HEK293 (cell line): ENCODE measurements around the gene JOSD2.
A peak's percentile ranks its signal among the peaks of the same experiment; 100 is the strongest.

Source experiments
- CTCF ChIA-PET: fragments of 350-600 bp; formaldehyde crosslinking; extraction: SDS; loops from one replicate; lab custom pipeline; 2021; ENCODE audit warnings: antibody characterized with exemption; lab: Yijun Ruan, JAX
- POLR2A ChIA-PET: fragments of 300-600 bp; formaldehyde crosslinking; extraction: SDS; loops from one replicate; lab custom pipeline; 2020; ENCODE audit warnings: antibody characterized with exemption, inconsistent platforms; lab: Yijun Ruan, JAX
- H3K27ac ChIP-seq: fragments of 200-500 bp; sonication (Bioruptor generic); 2 replicates; pipeline ENCODE4 v1.5.1; 2014; ENCODE audit warnings: low read depth, low read length, control low read depth, inconsistent platforms; ENCODE audit errors: extremely low read depth
- H3K36me3 ChIP-seq, 2 experiments: fragments of 200-500 bp in 1 of 2; sonication (Bioruptor generic) in 1 of 2; 1 replicate in 1 of 2; 2 replicates in 1 of 2; pipeline ENCODE4 v1.5.1; 2014 to 2017; ENCODE audit warnings: inconsistent platforms in 2 of 2, low read length in 2 of 2; ENCODE audit not compliant: control insufficient read depth in 2 of 2, insufficient read depth in 1 of 2
- H3K4me1 ChIP-seq: fragments of 200-500 bp; sonication (Bioruptor generic); 2 replicates; pipeline ENCODE4 v1.5.1; 2014; ENCODE audit warnings: mild to moderate bottlenecking, low read length, inconsistent platforms; ENCODE audit not compliant: control insufficient read depth, insufficient read depth
- H3K4me3 ChIP-seq: 2 replicates; pipeline ENCODE4 v1.5.1; 2011; ENCODE audit warnings: low read depth, mild to moderate bottlenecking, control low read depth, low read length, moderate library complexity
- H3K9me3 ChIP-seq: fragments of 200-500 bp; sonication (Bioruptor generic); 2 replicates; pipeline ENCODE4 v1.5.1; 2014; ENCODE audit warnings: low read depth, low read length, inconsistent platforms; ENCODE audit not compliant: control insufficient read depth, insufficient read depth
- EGR2 ChIP-seq: fragments of 450-650 bp; formaldehyde crosslinking; IDR thresholded peaks from 2 replicates; pipeline ENCODE4 v1.5.1; 2016; ENCODE audit warnings: low read depth, missing biosample characterization, missing genetic modification characterization
- SCRT2 ChIP-seq: fragments of 450-650 bp; formaldehyde crosslinking; IDR thresholded peaks from 2 replicates; pipeline ENCODE4 v1.5.1; 2016; ENCODE audit warnings: missing biosample characterization, missing genetic modification characterization
- YY1 ChIP-seq: fragments of 450-650 bp; formaldehyde crosslinking; IDR thresholded peaks from 2 replicates; pipeline ENCODE4 v1.5.1; 2018; ENCODE audit warnings: missing biosample characterization, missing genetic modification characterization
- ZFHX2 ChIP-seq: fragments of 450-650 bp; formaldehyde crosslinking; conservative IDR thresholded peaks from 2 replicates; pipeline ENCODE4 v1.5.1; 2016; ENCODE audit warnings: missing biosample characterization, missing genetic modification characterization
- ZNF175 ChIP-seq: fragments of 450-650 bp; formaldehyde crosslinking; IDR thresholded peaks from 2 replicates; pipeline ENCODE4 v1.5.1; 2016; ENCODE audit warnings: missing biosample characterization, missing genetic modification characterization
- ZNF510 ChIP-seq: fragments of 450-650 bp; formaldehyde crosslinking; IDR thresholded peaks from 2 replicates; pipeline ENCODE4 v1.5.1; 2018; ENCODE audit warnings: mild to moderate bottlenecking, missing genetic modification characterization, missing biosample characterization; ENCODE audit not compliant: insufficient replicate concordance
- ZNF544 ChIP-seq: fragments of 450-650 bp; formaldehyde crosslinking; IDR thresholded peaks from 2 replicates; pipeline ENCODE4 v1.5.0; 2017; ENCODE audit warnings: missing biosample characterization, missing genetic modification characterization
- ZNF560 ChIP-seq: fragments of 450-650 bp; formaldehyde crosslinking; IDR thresholded peaks from 2 replicates; pipeline ENCODE4 v1.5.1; 2017; ENCODE audit warnings: missing biosample characterization, missing genetic modification characterization, borderline replicate concordance
- TF ChIP-seq, protein P1 (sequence below): fragments of 450-650 bp; formaldehyde crosslinking; IDR thresholded peaks from 2 replicates; pipeline ENCODE4 v1.5.1; 2016; ENCODE audit warnings: missing biosample characterization, missing genetic modification characterization
- TF ChIP-seq, protein P2 (sequence below): fragments of 450-650 bp; formaldehyde crosslinking; IDR thresholded peaks from 2 replicates; pipeline ENCODE4 v1.5.1; 2016; ENCODE audit warnings: missing biosample characterization, missing genetic modification characterization
- TF ChIP-seq, protein P3 (sequence below): fragments of 450-650 bp; formaldehyde crosslinking; IDR thresholded peaks from 2 replicates; pipeline ENCODE4 v1.5.1; 2016; ENCODE audit warnings: missing biosample characterization, missing genetic modification characterization

The JOSD2 gene

DNA sequence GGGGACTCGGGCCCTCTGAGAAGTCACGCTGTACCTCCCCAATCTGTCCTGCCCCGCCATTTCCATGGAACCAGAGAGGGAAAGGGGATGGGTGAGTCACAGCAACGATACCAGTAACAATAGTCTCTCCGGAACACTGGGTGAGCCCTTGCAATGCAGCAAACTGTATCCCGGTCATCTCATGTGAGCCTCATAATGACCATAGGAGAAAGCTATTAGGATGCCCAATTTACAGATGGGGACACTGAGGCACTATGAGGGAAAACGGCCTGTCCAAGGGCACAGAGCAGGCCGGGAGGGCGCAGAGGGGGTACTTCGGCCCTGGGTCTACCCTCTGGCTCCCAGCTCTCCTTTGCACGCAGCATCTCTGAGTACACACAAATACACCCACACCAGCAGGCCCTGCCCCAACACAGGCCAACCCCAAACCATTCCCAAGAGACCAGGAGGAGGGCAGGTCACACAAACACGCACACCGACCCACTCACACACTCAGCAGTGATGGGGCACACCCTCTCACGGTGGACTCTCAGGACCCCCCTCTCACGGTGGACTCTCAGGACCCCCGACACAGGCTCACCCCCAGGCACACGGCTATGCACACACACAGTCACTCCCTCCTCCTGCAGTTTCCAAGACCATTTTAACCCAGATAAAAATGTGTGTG, 39.1 kb upstream of the JOSD2 start:
- H3K36me3 ChIP-seq: no peaks in the 10 kb centered on the region
- ChIA-PET CTCF (interaction anchor here (1.0 to 1.4 kb wide), 2 partner anchors 12 to 232 kb away, joined by 6 to 11 read pairs; no protein-coding TSS in a partner anchor), POLR2A (no interaction called here)

DNA sequence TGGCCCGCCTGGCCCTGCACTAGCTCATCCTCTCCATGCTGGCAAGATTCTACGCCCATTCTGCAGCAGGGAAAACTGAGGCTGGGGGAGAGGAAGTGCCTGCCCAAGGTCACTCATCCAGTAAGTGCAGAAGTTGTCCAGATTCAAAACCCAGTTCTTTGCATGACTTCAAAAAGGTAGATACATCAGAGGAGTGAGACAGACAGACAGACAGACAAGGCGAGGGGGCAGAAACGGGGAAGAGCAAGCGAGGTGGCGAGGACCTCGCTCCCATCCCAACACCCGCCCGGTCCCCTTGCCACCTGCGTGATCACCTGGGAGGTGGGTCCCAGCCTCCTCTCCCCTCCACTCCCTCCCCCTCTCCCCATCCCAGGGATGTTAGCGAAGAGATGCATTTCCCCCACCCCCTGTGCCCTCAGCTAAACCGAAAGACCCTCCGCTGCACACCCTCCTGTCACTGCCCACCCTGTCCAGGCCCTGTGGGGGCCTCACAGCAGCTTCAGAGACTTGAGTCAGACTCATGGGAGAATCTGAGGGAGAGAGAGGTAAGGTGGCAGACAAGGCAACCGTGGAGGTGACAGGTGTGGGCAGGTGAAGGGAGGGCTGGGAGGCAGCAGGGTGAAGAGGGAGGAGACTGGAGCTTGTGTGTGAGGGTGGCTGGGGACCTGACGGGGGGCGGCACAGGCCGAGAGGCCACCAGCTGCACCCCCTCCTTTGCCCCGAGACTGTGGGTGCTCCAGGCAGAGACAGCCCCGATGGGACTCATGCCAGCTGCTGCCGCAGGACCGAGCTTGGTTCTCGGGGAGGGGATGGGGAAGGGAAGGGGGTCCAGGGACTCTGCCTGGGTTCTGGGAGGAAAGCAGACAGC, 38.3 kb upstream of the JOSD2 start:
- POLR2A ChIA-PET: no interaction called here
- Histone ChIP-seq H3K4me1 (no peaks in the 10 kb centered on the region; the same call in 1 of the 2 replicates), H3K4me3 (no peak overlapping the region), H3K36me3 (no peaks in the 10 kb centered on the region; a peak in 1 of 3 replicates)
- TF ChIP-seq EGR2 (tag by site-specific recombination): 0 out of 2 replicates have a peak, but pooled peaks have one; percentile 6
- TF ChIP-seq, protein P1, sequence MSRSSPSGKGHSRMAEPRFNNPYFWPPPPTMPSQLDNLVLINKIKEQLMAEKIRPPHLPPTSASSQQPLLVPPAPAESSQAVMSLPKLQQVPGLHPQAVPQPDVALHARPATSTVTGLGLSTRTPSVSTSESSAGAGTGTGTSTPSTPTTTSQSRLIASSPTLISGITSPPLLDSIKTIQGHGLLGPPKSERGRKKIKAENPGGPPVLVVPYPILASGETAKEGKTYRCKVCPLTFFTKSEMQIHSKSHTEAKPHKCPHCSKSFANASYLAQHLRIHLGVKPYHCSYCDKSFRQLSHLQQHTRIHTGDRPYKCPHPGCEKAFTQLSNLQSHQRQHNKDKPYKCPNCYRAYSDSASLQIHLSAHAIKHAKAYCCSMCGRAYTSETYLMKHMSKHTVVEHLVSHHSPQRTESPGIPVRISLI (tag by site-specific recombination): no peak
- TF ChIP-seq, all 188 proteins: peak for 1
- CTCF ChIA-PET: interaction anchor here (0.6 to 1.4 kb wide), 3 partner anchors 10 to 233 kb away, joined by 3 to 11 read pairs (median 6); no protein-coding TSS in a partner anchor
- no peaks in the 10 kb centered on the region for H3K9me3 ChIP-seq
- no peak overlapping the region for H3K27ac ChIP-seq

More for the DNA sequence above, 39.1 kb upstream of the JOSD2 start:
- TF ChIP-seq ZFHX2 (tag by site-specific recombination) (peak; percentile 32; the same call in 1 of the 2 replicates), ZNF560 (tag by site-specific recombination) (no peak), YY1 (no peak), ZNF175 (no peak)
- TF ChIP-seq, all 188 proteins: peak for 1
- H3K4me1 ChIP-seq: no peaks in the 10 kb centered on the region; the same call in 1 of the 2 replicates
- H3K27ac ChIP-seq: no peak overlapping the region
- no peak overlapping the region for H3K4me3 ChIP-seq
- H3K9me3 ChIP-seq: no peaks in the 10 kb centered on the region

DNA sequence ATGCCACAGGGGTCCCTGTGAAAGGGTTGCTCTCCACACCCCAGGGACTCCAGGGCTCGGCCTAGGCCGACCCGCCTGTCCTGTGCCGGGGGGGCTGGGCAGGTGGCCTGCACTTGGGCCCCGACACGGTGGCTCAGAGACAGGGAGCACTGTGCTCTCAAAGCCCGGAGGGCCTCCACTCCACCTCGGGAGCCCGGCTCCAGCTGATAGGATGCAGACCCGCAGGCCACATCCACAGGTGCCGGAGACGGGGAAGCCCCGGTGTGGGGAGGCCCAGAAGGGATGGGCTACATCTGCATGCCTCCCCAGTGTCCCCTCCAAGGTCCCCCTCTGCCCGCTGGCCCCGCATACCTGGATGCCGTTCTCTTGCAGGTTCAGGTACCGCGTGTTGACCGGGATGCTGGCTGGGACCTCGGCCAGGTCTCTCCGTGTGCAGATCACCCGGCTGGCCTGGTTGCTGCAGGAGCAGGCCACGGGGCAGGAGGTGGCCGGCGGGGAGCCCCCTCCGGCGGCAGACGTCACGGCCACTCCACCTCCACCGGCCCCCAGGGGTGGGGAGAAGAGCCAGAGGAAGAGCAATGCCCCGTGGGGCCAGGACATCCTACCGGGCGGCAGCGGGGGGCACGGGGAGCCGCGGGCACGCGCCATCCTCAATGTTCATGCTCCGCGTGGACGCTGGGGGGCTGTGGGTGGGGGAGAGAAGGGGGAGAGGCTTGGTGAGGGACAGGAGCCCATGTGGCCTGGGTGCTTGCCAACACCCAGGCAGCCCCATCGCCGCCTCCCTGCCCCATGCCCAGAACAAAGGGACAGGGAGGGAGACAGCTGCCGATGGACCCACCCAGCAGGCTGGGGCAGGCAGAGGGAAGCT, 37.4 kb upstream of the JOSD2 start:
- Histone ChIP-seq H3K27ac (no peak overlapping the region), H3K9me3 (no peaks in the 10 kb centered on the region), H3K4me3 (no peak overlapping the region), H3K4me1 (no peaks in the 10 kb centered on the region; the same call in 1 of the 2 replicates), H3K36me3 (no peaks in the 10 kb centered on the region; a peak in 1 of 3 replicates)
- ChIA-PET POLR2A (no interaction called here), CTCF (interaction anchor here (0.7 to 4.9 kb wide), 4 partner anchors 8 to 201 kb away, joined by 3 to 40 read pairs (median 8); no protein-coding TSS in a partner anchor)
- TF ChIP-seq SCRT2 (peak; percentile 17; the same call in 1 of the 2 replicates), ZNF544 (tag by site-specific recombination) (no peak), ZNF510 (no peak)

DNA sequence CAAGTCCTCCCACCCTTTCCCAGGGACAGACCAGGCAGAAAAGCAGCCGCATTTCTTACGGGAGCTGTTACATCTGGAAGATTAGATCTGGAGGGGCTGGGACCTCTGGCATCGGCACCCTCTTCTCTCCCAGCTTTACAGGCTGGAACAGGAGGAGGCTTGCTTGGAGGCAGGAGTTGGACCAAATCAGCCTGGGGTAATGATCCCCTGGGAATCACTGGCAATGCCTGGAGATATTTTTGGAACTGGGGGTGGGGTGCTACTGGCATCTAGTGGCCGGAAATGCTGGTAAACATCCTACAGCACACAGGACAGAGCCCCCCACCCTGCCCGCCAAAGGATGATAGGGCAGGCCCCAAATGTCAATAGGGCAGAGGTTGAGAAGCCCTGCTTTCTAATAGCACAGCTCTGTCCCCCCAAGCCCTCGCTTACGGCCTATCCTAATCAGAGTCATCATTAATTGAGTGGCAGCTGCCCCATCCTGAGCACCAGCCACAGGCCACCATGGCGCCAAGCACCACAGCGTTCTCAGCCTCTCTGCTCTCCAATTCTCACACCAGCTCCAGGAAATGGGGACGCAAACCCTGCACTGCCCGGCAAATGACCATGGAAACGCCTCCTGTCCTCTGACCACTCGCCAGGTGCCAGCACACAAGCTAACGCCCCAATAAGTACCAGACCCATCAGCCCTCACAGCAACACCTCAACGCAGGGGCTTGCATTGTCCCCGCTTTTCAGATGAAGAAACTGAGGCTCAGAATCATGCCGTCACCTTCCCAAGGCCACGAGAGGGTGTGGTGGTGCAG, 36.6 kb upstream of the JOSD2 start:
- Histone ChIP-seq H3K36me3 (no peaks in the 10 kb centered on the region; a peak in 1 of 3 replicates), H3K27ac (no peak overlapping the region), H3K9me3 (no peaks in the 10 kb centered on the region)
- TF ChIP-seq, protein P2, sequence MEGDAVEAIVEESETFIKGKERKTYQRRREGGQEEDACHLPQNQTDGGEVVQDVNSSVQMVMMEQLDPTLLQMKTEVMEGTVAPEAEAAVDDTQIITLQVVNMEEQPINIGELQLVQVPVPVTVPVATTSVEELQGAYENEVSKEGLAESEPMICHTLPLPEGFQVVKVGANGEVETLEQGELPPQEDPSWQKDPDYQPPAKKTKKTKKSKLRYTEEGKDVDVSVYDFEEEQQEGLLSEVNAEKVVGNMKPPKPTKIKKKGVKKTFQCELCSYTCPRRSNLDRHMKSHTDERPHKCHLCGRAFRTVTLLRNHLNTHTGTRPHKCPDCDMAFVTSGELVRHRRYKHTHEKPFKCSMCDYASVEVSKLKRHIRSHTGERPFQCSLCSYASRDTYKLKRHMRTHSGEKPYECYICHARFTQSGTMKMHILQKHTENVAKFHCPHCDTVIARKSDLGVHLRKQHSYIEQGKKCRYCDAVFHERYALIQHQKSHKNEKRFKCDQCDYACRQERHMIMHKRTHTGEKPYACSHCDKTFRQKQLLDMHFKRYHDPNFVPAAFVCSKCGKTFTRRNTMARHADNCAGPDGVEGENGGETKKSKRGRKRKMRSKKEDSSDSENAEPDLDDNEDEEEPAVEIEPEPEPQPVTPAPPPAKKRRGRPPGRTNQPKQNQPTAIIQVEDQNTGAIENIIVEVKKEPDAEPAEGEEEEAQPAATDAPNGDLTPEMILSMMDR: 0 out of 2 replicates have a peak, but pooled peaks have one; percentile 30
- TF ChIP-seq, protein P3, sequence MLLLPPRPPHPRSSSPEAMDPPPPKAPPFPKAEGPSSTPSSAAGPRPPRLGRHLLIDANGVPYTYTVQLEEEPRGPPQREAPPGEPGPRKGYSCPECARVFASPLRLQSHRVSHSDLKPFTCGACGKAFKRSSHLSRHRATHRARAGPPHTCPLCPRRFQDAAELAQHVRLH (tag by site-specific recombination): no peak
- TF ChIP-seq, all 188 proteins: peak for 1
- CTCF ChIA-PET: interaction anchor here (0.5 to 4.9 kb wide), 6 partner anchors 9 to 202 kb away, joined by 3 to 40 read pairs (median 4); no protein-coding TSS in a partner anchor
- POLR2A ChIA-PET: no interaction called here
- Histone ChIP-seq H3K4me3 (no peak overlapping the region), H3K4me1 (no peaks in the 10 kb centered on the region; the same call in 1 of the 2 replicates)
